IMR-90 (cell line): Measurements from ENCODE around the gene NDUFAB1. TPM values are rescaled to one million over a fixed set of nuclear protein-coding genes. Genes with fewer than 3 reads are reported as not detected.

Experiments used
- ATAC-seq: fragments of 200-7000 bp; cut with Tn5 transposase; 2 replicates; pipeline ENCODE4 v1.9.1; 2020; ENCODE audit warnings: low read depth, mild to moderate bottlenecking, moderate library complexity
- BruUV-seq: library from RNA; stranded (reverse); fragments of 400-500 nt; replicated peaks from 2 replicates; lab custom pipeline; 2021; lab: Mats Ljungman, UMichigan
- CTCF ChIA-PET: fragments of 300-600 bp; formaldehyde crosslinking; extraction: SDS; loops from one replicate; lab custom pipeline; 2021; ENCODE audit warnings: antibody characterized with exemption; lab: Yijun Ruan, JAX
- POLR2A ChIA-PET: fragments of 300-600 bp; sonication (Branson Sonifier 250); formaldehyde crosslinking; loops from one replicate; lab custom pipeline; 2022; ENCODE audit warnings: antibody characterized with exemption; ENCODE audit not compliant: unreplicated experiment; lab: Charles Lee
- DNase-seq: peaks from one replicate; pipeline ENCODE4 v3.0.0; 2013
- H2AFZ ChIP-seq: replicated peaks from 2 replicates; pipeline ENCODE3; 2013; ENCODE audit warnings: low read length, mild to moderate bottlenecking; ENCODE audit not compliant: poor library complexity
- H2AK5ac ChIP-seq: 2 replicates; pipeline ENCODE4 v1.6.1; 2013; ENCODE audit warnings: low read depth, low read length, inconsistent platforms
- H2AK9ac ChIP-seq: replicated peaks from 2 replicates; pipeline ENCODE3; 2013; ENCODE audit warnings: mild to moderate bottlenecking, low read depth, low read length, moderate library complexity; ENCODE audit not compliant: poor library complexity
- H2BK120ac ChIP-seq: 2 replicates; pipeline ENCODE4 v1.6.1; 2013; ENCODE audit warnings: low read depth, low read length, inconsistent platforms
- H2BK15ac ChIP-seq: 3 replicates; pipeline ENCODE4 v1.6.1; 2013; ENCODE audit warnings: low read depth, low read length, inconsistent platforms
- H2BK20ac ChIP-seq: 2 replicates; pipeline ENCODE4 v1.6.1; 2013; ENCODE audit warnings: low read depth, mild to moderate bottlenecking, inconsistent platforms, low read length, moderate library complexity
- H2BK5ac ChIP-seq: 2 replicates; pipeline ENCODE4 v1.6.1; 2013; ENCODE audit warnings: mild to moderate bottlenecking, low read depth, low read length, inconsistent platforms; ENCODE audit not compliant: poor library complexity, severe bottlenecking
- H3K14ac ChIP-seq: replicated peaks from 2 replicates; pipeline ENCODE4 v1.6.1; 2013; ENCODE audit warnings: low read depth, low read length, inconsistent platforms
- H3K18ac ChIP-seq: 2 replicates; pipeline ENCODE4 v1.6.1; 2013; ENCODE audit warnings: low read depth, low read length, control low read depth
- H3K23ac ChIP-seq: 2 replicates; pipeline ENCODE4 v1.6.1; 2013; ENCODE audit warnings: low read depth, low read length, inconsistent platforms
- H3K27ac ChIP-seq: 2 replicates; pipeline ENCODE4 v1.5.1; 2013; ENCODE audit warnings: mild to moderate bottlenecking, control low read depth, low read length; ENCODE audit not compliant: insufficient read depth
- H3K27me3 ChIP-seq: 2 replicates; pipeline ENCODE4 v1.6.1; 2013; ENCODE audit warnings: low read length; ENCODE audit not compliant: control insufficient read depth, insufficient read depth
- H3K36me3 ChIP-seq: 2 replicates; pipeline ENCODE4 v1.6.1; 2013; ENCODE audit warnings: low read length, mixed read lengths; ENCODE audit not compliant: control insufficient read depth, insufficient read depth
- H3K4ac ChIP-seq: 2 replicates; pipeline ENCODE4 v1.6.1; 2013; ENCODE audit warnings: low read depth, low read length, inconsistent platforms
- H3K4me1 ChIP-seq: 2 replicates; pipeline ENCODE4 v1.6.1; 2013; ENCODE audit warnings: low read length, mixed read lengths; ENCODE audit not compliant: control insufficient read depth, insufficient read depth
- H3K4me2 ChIP-seq: 2 replicates; pipeline ENCODE4 v1.6.1; 2013; ENCODE audit warnings: low read depth, mild to moderate bottlenecking, control low read depth, low read length, moderate library complexity
- H3K4me3 ChIP-seq: 2 replicates; pipeline ENCODE4 v1.5.1; 2013; ENCODE audit warnings: low read depth, mild to moderate bottlenecking, control low read depth, low read length, moderate library complexity; ENCODE audit not compliant: insufficient read depth
- H3K56ac ChIP-seq: 2 replicates; pipeline ENCODE4 v1.6.1; 2013; ENCODE audit warnings: low read length, inconsistent platforms; ENCODE audit not compliant: insufficient read depth; ENCODE audit errors: extremely low read depth
- H3K79me1 ChIP-seq, 2 experiments: 2 replicates each; pipeline ENCODE4 v1.6.1; 2013; ENCODE audit warnings: low read length in 2 of 2, inconsistent platforms in 1 of 2, low read depth in 1 of 2
- H3K9ac ChIP-seq: 2 replicates; pipeline ENCODE4 v1.6.1; 2013; ENCODE audit warnings: low read depth, low read length, control low read depth
- H3K9me1 ChIP-seq: 2 replicates; pipeline ENCODE4 v1.6.1; 2013; ENCODE audit warnings: low read length, inconsistent platforms; ENCODE audit not compliant: insufficient read depth
- H3K9me3 ChIP-seq: 2 replicates; pipeline ENCODE4 v1.6.1; 2013; ENCODE audit warnings: low read length; ENCODE audit not compliant: control insufficient read depth, insufficient read depth
- H4K20me1 ChIP-seq: 2 replicates; pipeline ENCODE4 v1.6.1; 2013; ENCODE audit warnings: low read length, inconsistent platforms; ENCODE audit not compliant: insufficient read depth
- H4K5ac ChIP-seq: 2 replicates; pipeline ENCODE4 v1.6.1; 2013; ENCODE audit warnings: mild to moderate bottlenecking, low read depth, low read length, control low read depth
- H4K8ac ChIP-seq, 2 experiments: 2 replicates each; pipeline ENCODE4 v1.6.1; 2013; ENCODE audit warnings: low read depth in 2 of 2, low read length in 2 of 2, control low read depth in 1 of 2, inconsistent platforms in 1 of 2
- H4K91ac ChIP-seq: 2 replicates; pipeline ENCODE4 v1.6.1; 2013; ENCODE audit warnings: low read depth, low read length, inconsistent platforms; ENCODE audit not compliant: insufficient read depth
- FOS ChIP-seq: fragments of 150-350 bp; IDR thresholded peaks from 2 replicates; pipeline ENCODE4 v1.6.1; 2016; ENCODE audit warnings: low read depth, low read length
- MAZ ChIP-seq: IDR thresholded peaks from 2 replicates; pipeline ENCODE4 v1.6.1; 2012; ENCODE audit warnings: low read depth, mild to moderate bottlenecking, low read length, improper control_type of control experiment, moderate library complexity, borderline replicate concordance
- MXI1 ChIP-seq: IDR thresholded peaks from 2 replicates; pipeline ENCODE4 v1.6.1; 2012; ENCODE audit warnings: low read depth, mild to moderate bottlenecking, low read length, moderate library complexity, borderline replicate concordance
- RCOR1 ChIP-seq: IDR thresholded peaks from 2 replicates; pipeline ENCODE4 v1.6.1; 2012; ENCODE audit warnings: mild to moderate bottlenecking, low read length, improper control_type of control experiment; ENCODE audit not compliant: insufficient replicate concordance
- WGBS, 2 experiments: methylation state at CpG; one replicate each; pipeline versions ENCODE4 v1.1.5 to v1.1.7; 2013; ENCODE audit warnings: missing lambda C conversion rate in 2 of 2; ENCODE audit not compliant: insufficient read length in 1 of 2; ENCODE audit errors: extremely low coverage in 2 of 2; 5-methylcytosine and 5-hydroxymethylcytosine counted together
- dilution Hi-C: fragments of 300-500 bp; cut with HindIII; formaldehyde crosslinking; loops from one replicate; pipeline ENCODE4 v1.14.3; 2018; ENCODE audit warnings: low sequenced_read_pairs; ENCODE audit not compliant: unreplicated experiment
- in situ Hi-C: fragments of 300-500 bp; cut with MboI; formaldehyde crosslinking; loops from 3 replicates; pipeline ENCODE4 v1.14.3; 2019; ENCODE audit warnings: low sequenced_read_pairs, inconsistent platforms, mixed read lengths
- intact Hi-C: fragments of 100-400 bp; cut with micrococcal nuclease; formaldehyde crosslinking; loops from 2 replicates; pipeline ENCODE4 v1.10.0; 2022
- polyA plus RNA-seq, 3 experiments: library from polyadenylated mRNA; depleted of rRNA; stranded (reverse); fragments of >200 nt; gene quantifications; 2 replicates each; pipeline ENCODE4 v1.2.3, GENCODE V29; 2012; ENCODE audit warnings: low replicate concordance in 1 of 3
- total RNA-seq: library from RNA; depleted of rRNA; stranded (reverse); fragments of >200 nt; gene quantifications from 2 replicates; pipeline ENCODE4 v1.2.3, GENCODE V29; 2012

NDUFAB1 gene
- total and polyA plus RNA-seq, 2 of the 4 experiments (the other 2 are of a cell fraction), result 117 to 146 TPM

DNA sequence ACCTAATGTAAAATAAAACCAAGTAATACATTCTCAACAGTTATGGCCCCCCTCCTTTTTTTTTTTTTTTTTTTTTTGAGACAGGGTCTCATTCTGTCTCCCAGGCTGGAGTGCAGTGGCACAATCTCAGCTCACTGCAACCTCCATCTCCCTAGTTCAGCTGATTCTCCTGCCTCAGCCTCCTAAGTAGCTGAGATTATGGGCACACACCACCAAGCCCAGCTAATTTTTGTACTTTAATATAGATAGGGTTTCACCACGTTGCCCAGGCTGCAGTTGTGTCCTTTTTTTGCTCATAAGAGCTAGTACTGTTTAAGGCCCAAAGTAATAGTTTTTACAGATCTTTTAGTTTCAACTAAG, 57.2 kb downstream of the NDUFAB1 start:
- CTCF ChIA-PET, result interaction anchor here (0.6 kb wide), 1 partner anchor 13 kb away, joined by 4 read pairs; no protein-coding TSS in a partner anchor
- Histone ChIP-seq H3K27me3 (no peaks in the 10 kb centered on the region), H2BK5ac (peak overlapping the region; percentile 32), H3K4me3 (no peak overlapping the region), H3K36me3 (peaks cover 30% of the 10 kb centered on the region), H3K23ac (no peak overlapping the region; the same call in 1 of the 2 replicates), H4K20me1 (no peaks in the 10 kb centered on the region; the same call in 1 of the 2 replicates), H3K4me1 (peaks cover 2% of the 10 kb centered on the region; the same call in 1 of the 2 replicates), H3K79me1 (peaks cover 9 to 34% of the 10 kb centered on the region in 2 experiments; a peak in 3 of 4 replicates), H3K27ac (no peak overlapping the region; the same call in 1 of the 2 replicates), H4K8ac (peak overlapping the region in 1 of 2 experiments; percentile 56; a peak in 1 of 4 replicates), H4K91ac (peak overlapping the region; percentile 12; the same call in 1 of the 2 replicates), H3K14ac (no peak overlapping the region), H3K4ac (no peak overlapping the region), H3K9me1 (peaks cover 13% of the 10 kb centered on the region), H4K5ac (no peak overlapping the region), H2AK9ac (no peak overlapping the region), H2BK120ac (0 out of 2 replicates have a peak overlapping the region, but pooled peaks have one; percentile 35), H2AK5ac (no peak overlapping the region), H3K4me2 (no peak overlapping the region), H2AFZ (no peak overlapping the region), H3K9ac (0 out of 2 replicates have a peak overlapping the region, but pooled peaks have one; percentile 33), H2BK15ac (no peak overlapping the region), H3K9me3 (no peaks in the 10 kb centered on the region), H3K56ac (no peak overlapping the region), H3K18ac (peak overlapping the region; percentile 25; the same call in 1 of the 2 replicates), H2BK20ac (peak overlapping the region; percentile 62)
- in situ Hi-C loops (no loop called here), dilution Hi-C loops (no loop called here), intact Hi-C loops (no loop called here)
- WGBS, 2 experiments, result no CpG with 5 or more reads among the region's 1 CpG
- no TSS peak for BruUV-seq
- ATAC-seq (peak; percentile 36; the same call in 1 of the 2 replicates), DNase-seq (no peak)
- POLR2A ChIA-PET, result no interaction called here
- TF ChIP-seq MAZ (no peak), RCOR1 (no peak), FOS (no peak), MXI1 (no peak)
